Uterus (tissue), 4 donors: ENCODE data around the gene TMEM187. TPM values are rescaled to one million over a fixed set of nuclear protein-coding genes. Genes with fewer than 3 reads are reported as not detected.

Experiments
- DNase-seq, 2 donors: peaks; one replicate each; pipeline ENCODE4 v3.0.0-alpha.2; 2019 to 2020
- H3K27ac ChIP-seq, 2 donors: fragments of 200-600 bp; sonication (generic); 1 replicate in 1 of 2; 2 replicates in 1 of 2; pipeline ENCODE4 v1.5.1; 2016 to 2018
- H3K27me3 ChIP-seq, 2 donors: fragments of 200-600 bp; sonication (generic); one replicate each; pipeline ENCODE4 v1.5.1; 2018 to 2019; ENCODE audit warnings: control low read depth in 1 of 2
- H3K36me3 ChIP-seq, 2 donors: fragments of 200-600 bp; sonication (generic); one replicate each; pipeline ENCODE4 v1.5.1; 2019; ENCODE audit warnings: control low read depth in 1 of 2
- H3K4me1 ChIP-seq, 2 donors: fragments of 200-600 bp; sonication (generic); one replicate each; pipeline ENCODE4 v1.5.1; 2018 to 2019; ENCODE audit warnings: control low read depth in 1 of 2
- H3K4me3 ChIP-seq, 2 donors: fragments of 200-600 bp; sonication (generic); 1 replicate in 1 of 2; 2 replicates in 1 of 2; pipeline ENCODE4 v1.5.1; 2018 to 2019; ENCODE audit warnings: mild to moderate bottlenecking in 1 of 2
- H3K9me3 ChIP-seq, 2 donors: fragments of 200-600 bp; sonication (generic); one replicate each; pipeline ENCODE4 v1.5.1; 2019; ENCODE audit warnings: control low read depth in 1 of 2
- POLR2A ChIP-seq, 2 donors: fragments of 450-650 bp; IDR thresholded peaks; one replicate each; pipeline ENCODE4 v1.6.1; 2016; ENCODE audit warnings: antibody characterized with exemption in 2 of 2, mild to moderate bottlenecking in 1 of 2, moderate library complexity in 1 of 2
- intact Hi-C: fragments of 100-400 bp; cut with DNase I; formaldehyde crosslinking; loops from one replicate; pipeline ENCODE4 v1.15.1; 2023; ENCODE audit warnings: low total_unique reads
- total RNA-seq, 4 donors: library from RNA; depleted of rRNA in 3 of 4; stranded (reverse); fragments of >200 nt in 3 of 4; gene quantifications; one replicate each; pipeline versions ENCODE4 v1.1.0 to v1.2.4, GENCODE V29; 2014 to 2023
- TF ChIP-seq, protein P1 (sequence below), 4 experiments: fragments of 200-600 bp in 2 of 4; fragments of 450-650 bp in 2 of 4; sonication (generic) in 2 of 4; IDR thresholded peaks; one replicate each; pipeline ENCODE4 v1.5.1; 2016 to 2019; ENCODE audit warnings: antibody characterized with exemption in 4 of 4, mild to moderate bottlenecking in 2 of 4, moderate library complexity in 1 of 4
- donor health status: DM: yes; HTN: yes; CAD: no.

Gene TMEM187
- total RNA-seq, 4 donors from 2014 or later, result 2.5 to 9.6 (median 6.2) TPM; not detected in 1

DNA sequence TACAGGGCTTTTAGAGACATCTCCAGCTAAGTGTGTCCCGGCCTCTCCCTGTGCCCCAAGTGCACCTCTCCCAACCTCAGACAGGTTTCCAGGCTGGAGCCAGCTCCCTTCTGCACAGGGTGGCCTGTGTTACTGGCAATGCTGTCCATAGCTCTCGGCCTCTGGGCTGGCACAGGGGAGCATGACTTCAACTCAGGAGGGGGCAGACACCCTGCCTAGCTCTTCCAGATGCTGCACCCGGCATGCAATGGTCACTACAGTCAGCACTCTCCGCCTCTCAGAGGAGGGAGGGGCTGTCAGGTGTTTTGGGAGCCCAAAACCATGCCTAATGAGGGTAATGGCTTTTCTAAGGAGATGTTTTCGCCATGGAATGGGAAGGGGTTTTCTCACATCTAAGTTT is 49.6 kb downstream of the TMEM187 start:
- H3K27ac ChIP-seq, result no peak overlapping the region
- no peaks in the 10 kb centered on the region for H3K9me3 ChIP-seq
- intact Hi-C loops, result no loop called here
- DNase-seq, result no peak
- H3K27me3 ChIP-seq, result no peaks in the 10 kb centered on the region
- no peak for TF ChIP-seq POLR2A (IDR thresholded peaks at IDR 0.05)
- TF ChIP-seq, protein P1, sequence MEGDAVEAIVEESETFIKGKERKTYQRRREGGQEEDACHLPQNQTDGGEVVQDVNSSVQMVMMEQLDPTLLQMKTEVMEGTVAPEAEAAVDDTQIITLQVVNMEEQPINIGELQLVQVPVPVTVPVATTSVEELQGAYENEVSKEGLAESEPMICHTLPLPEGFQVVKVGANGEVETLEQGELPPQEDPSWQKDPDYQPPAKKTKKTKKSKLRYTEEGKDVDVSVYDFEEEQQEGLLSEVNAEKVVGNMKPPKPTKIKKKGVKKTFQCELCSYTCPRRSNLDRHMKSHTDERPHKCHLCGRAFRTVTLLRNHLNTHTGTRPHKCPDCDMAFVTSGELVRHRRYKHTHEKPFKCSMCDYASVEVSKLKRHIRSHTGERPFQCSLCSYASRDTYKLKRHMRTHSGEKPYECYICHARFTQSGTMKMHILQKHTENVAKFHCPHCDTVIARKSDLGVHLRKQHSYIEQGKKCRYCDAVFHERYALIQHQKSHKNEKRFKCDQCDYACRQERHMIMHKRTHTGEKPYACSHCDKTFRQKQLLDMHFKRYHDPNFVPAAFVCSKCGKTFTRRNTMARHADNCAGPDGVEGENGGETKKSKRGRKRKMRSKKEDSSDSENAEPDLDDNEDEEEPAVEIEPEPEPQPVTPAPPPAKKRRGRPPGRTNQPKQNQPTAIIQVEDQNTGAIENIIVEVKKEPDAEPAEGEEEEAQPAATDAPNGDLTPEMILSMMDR (IDR thresholded peaks at IDR 0.05), result no peak
- H3K4me3 ChIP-seq, result no peak overlapping the region
- no peaks in the 10 kb centered on the region for H3K36me3 ChIP-seq
- no peaks in the 10 kb centered on the region for H3K4me1 ChIP-seq

DNA sequence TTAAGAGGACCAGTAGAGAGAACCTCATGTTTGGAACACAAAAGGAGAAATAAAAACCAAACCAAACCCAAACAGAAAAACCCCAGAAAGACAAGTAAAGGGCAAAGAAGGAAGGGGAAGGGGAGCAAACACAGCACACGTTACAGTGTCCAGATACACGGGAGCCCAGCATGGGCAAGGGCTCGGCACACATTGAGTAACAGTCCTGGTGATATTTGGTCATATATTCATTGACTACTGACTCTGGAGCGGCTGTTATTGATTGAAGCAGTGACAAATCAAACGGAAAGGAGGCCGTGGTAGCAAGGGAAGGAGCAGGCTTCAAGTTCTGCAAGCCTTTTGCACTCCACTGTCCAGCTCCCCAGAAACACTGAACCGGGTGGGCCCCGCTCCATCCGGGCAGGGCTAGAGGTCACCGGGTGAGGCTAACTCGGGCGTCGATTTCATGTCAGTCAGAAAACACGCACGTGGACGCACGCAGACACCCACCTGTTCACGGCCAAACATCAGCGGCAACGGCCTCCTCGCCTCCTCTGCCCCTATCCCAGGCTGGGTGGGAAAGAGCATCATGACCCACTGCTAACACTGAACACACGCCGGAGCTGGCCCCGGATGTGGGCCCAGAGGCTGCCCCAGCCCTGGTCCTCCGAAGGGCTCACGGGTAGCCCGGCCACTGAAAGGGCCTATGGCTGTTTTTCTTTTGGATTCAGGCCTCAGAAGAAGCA is 50.9 kb downstream of the TMEM187 start:
- H3K27me3 ChIP-seq, result no peaks in the 10 kb centered on the region
- H3K4me1 ChIP-seq, result no peaks in the 10 kb centered on the region
- no peak overlapping the region for H3K4me3 ChIP-seq
- H3K36me3 ChIP-seq, result no peaks in the 10 kb centered on the region
- H3K9me3 ChIP-seq, result no peaks in the 10 kb centered on the region
- intact Hi-C loops, result no loop called here
- TF ChIP-seq POLR2A (IDR thresholded peaks at IDR 0.05), result no peak
- TF ChIP-seq, protein P1 (IDR thresholded peaks at IDR 0.05), result no peak
- no peak for DNase-seq
- no peak overlapping the region for H3K27ac ChIP-seq

DNA sequence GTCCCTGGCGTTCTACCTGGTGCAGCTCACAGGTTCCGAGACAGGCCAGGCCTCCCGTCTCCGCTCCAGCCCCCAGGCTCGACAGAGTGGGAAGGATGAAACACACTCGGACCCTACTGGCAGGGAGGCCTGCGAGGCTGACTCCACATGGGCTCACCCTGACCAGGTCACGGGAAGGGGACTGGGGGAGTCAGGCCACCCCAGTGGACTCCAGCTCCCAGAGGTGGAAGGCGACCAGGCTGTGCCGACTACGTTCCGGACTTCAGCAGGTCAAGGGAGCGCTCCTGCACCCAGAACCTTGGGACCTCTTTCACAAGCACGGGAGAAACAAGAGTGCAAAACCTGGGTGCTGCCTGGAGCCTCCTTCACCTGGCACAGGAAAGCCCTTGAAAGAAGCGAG is 51.7 kb downstream of the TMEM187 start:
- no peaks in the 10 kb centered on the region for H3K9me3 ChIP-seq
- H3K27me3 ChIP-seq, result no peaks in the 10 kb centered on the region
- H3K4me1 ChIP-seq, result no peaks in the 10 kb centered on the region
- no peaks in the 10 kb centered on the region for H3K36me3 ChIP-seq
- no peak overlapping the region for H3K4me3 ChIP-seq
- no peak for DNase-seq
- no peak overlapping the region for H3K27ac ChIP-seq
- no peak for TF ChIP-seq POLR2A (IDR thresholded peaks at IDR 0.05)
- TF ChIP-seq, protein P1 (IDR thresholded peaks at IDR 0.05), result no peak
- intact Hi-C loops, result no loop called here

DNA sequence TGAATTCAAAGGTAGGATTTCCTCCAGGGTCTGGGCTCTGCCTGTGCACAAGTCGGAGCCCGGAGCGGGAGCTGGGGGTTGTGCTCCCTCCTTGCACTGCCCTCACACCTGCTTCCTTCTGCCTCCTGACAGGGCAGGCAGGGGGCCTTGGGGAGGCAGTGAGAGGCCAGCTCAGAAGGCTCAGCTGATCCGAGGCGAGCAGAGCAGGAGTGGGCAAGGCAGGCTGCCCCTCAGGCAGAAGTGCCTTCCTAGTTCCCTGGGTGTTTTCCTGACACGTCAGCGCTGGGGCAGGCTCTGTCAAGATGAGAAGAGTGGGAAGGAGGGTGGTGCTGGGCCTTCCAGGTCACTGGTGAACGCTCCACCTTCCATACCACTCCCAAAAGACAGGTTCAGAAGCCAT is 52.7 kb downstream of the TMEM187 start:
- Histone ChIP-seq H3K4me1 (no peaks in the 10 kb centered on the region), H3K36me3 (no peaks in the 10 kb centered on the region), H3K27ac (no peak overlapping the region), H3K4me3 (no peak overlapping the region), H3K9me3 (no peaks in the 10 kb centered on the region), H3K27me3 (no peaks in the 10 kb centered on the region)
- intact Hi-C loops, result no loop called here
- DNase-seq, result no peak
- TF ChIP-seq, protein P1 (IDR thresholded peaks at IDR 0.05), result no peak
- no peak for TF ChIP-seq POLR2A (IDR thresholded peaks at IDR 0.05)

DNA sequence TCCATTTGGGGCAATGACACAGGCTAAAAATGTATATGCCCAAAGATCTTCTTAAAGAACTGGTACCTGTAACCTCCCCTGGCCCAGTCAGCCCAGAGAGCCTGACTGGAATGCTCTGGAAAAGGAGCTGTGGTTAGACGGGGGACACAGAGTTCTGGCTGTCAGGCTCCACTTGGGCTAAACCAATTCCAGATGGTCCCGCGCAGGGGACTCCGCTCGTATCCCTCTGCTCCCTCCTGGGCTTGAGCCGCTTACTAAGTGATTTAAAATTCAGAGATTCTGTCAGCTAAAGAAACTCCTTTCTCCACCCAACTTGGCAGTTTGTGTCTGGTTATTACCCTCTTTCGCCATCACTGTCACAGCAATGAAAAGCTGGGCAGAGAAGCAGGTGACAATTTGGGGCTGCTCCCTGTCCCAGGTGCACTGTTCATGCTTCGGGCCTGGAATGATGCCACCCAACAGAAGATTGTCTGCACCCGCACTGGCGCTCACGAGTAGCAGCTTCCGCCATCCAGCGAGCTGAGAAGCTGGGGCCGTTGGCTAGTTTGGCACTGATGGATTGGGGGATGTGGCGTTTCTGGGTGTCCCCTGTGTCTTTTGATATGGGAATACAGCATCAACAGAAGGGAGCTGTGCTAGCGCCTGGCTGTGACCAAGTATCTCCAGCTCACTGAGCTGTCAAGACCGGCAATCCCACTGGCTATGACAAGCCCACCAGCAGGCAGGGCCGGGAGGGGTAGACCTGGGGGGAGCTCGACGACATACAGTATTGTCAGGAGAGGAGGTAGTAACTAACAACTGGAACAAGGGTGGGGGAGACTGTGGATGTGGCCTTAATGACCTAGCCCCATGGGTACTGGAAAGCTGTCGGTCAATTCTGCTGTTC is 53.8 kb downstream of the TMEM187 start:
- Histone ChIP-seq H3K27ac (no peak overlapping the region), H3K36me3 (no peaks in the 10 kb centered on the region), H3K4me3 (no peak overlapping the region), H3K9me3 (no peaks in the 10 kb centered on the region), H3K4me1 (no peaks in the 10 kb centered on the region), H3K27me3 (no peaks in the 10 kb centered on the region)
- DNase-seq, result no peak
- TF ChIP-seq, protein P1 (IDR thresholded peaks at IDR 0.05), result no peak
- no peak for TF ChIP-seq POLR2A (IDR thresholded peaks at IDR 0.05)
- intact Hi-C loops, result no loop called here
